Measurements from ENCODE around the gene FBH1.
"Not testable (repeated sequence)": the region's sequence is repeated elsewhere in the genome, so short reads cannot be mapped to it uniquely, and the experiment has no call there.

The FBH1 gene

DNA sequence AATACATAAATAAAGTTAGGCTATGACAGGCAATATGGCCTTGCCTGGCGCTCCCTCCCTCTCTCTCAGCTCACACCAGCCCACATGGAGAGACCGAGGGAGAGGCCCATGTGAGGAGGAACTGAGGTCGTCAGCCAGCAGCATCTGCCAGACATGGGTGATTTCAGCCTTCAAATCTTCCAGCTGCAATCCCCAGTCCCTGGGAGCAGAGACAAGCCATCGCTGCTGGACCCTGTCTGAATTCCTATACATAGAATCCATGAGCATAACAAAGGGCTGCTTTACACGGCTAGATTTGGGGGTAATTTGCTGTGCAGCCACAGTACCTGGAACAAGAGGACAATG is 35.9 kb upstream of the FBH1 start:
- DNase-seq (ENCODE audit: low read depth) = no peak
- TF ChIP-seq, protein P1, sequence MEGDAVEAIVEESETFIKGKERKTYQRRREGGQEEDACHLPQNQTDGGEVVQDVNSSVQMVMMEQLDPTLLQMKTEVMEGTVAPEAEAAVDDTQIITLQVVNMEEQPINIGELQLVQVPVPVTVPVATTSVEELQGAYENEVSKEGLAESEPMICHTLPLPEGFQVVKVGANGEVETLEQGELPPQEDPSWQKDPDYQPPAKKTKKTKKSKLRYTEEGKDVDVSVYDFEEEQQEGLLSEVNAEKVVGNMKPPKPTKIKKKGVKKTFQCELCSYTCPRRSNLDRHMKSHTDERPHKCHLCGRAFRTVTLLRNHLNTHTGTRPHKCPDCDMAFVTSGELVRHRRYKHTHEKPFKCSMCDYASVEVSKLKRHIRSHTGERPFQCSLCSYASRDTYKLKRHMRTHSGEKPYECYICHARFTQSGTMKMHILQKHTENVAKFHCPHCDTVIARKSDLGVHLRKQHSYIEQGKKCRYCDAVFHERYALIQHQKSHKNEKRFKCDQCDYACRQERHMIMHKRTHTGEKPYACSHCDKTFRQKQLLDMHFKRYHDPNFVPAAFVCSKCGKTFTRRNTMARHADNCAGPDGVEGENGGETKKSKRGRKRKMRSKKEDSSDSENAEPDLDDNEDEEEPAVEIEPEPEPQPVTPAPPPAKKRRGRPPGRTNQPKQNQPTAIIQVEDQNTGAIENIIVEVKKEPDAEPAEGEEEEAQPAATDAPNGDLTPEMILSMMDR (IDR thresholded peaks at IDR 0.05; ENCODE audit: insufficient read depth, low read depth, low read length, missing control alignments) = no peak
- no peak overlapping the region for H3K4me3 ChIP-seq (ENCODE audit: low read length)

DNA sequence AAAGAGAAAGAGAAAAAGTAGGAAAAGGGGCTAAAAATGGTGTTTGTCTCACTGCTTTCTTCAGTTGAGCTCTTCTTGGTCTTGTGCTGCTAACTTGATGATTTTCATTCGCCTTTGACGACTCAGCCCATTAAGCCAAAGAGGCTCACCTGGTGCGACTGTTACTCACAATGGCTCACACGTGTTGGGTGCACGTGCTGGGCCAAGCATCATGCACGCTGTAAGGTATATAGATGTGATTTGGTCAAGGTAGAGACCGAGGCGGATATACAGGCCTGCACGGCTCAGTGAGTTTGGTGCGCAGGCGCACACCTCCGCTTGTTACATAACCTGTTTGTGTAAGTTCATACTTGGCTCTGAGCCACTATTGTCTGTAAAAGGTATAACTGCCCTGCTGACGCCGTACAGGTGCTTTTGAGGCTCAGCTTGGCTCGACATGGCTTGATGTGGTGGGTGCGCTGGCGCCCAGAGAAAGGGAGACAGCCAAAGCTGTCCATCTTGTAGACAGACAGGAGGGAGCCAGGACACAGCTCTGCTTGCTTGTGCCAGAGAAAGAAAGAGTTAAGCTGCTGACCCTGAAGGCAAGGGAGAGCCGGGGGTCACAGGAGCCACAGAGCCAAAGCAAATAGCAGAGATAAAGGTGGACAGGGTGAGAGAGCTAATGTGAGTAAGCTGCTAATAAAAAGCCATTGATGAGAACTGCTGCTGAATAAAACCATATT is 33.9 kb upstream of the FBH1 start:
- DNase-seq (ENCODE audit: low read depth) = no peak
- TF ChIP-seq, protein P1 (IDR thresholded peaks at IDR 0.05; ENCODE audit: insufficient read depth, low read depth, low read length, missing control alignments) = no peak
- H3K4me3 ChIP-seq (ENCODE audit: low read length) = no peak overlapping the region

DNA sequence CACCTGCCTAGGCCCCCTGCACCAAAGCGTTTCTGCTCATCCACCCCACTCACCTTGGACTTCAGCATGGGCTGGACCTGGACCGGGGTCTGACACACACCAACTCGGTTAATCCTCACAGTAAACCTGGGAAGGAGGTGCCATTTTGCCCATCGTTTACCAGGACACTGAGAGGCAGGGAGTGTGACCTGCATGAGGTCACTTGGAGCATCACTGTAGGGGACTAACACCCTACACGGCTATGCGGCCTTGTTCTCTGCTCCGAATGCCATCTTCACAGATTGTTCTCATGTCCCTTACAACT is 33.4 kb upstream of the FBH1 start:
- no peak for DNase-seq (ENCODE audit: low read depth)
- TF ChIP-seq, protein P1 (IDR thresholded peaks at IDR 0.05; ENCODE audit: insufficient read depth, low read depth, low read length, missing control alignments) = no peak
- no peak overlapping the region for H3K4me3 ChIP-seq (ENCODE audit: low read length)

DNA sequence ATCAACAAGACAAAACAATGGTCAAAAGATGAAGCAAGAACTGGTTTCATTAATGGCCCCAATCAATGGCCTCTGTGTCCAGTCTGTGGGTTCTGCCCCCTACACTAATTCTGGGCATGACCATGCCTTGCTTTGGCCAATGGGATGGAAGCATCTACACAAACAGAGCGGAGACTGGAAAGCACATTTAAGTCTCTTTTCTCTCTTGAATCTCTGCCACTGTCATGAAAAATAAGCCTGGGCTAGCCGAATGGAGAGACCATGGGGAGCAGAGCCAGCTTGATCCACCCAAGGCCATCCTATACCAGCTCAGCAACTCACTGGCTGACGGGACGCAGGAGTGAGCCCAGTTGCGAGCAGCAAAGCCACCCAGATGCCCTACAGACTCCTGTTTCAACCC is 31.2 kb upstream of the FBH1 start:
- DNase-seq (ENCODE audit: low read depth) = no peak
- TF ChIP-seq, protein P1 (IDR thresholded peaks at IDR 0.05; ENCODE audit: insufficient read depth, low read depth, low read length, missing control alignments) = no peak
- no peak overlapping the region for H3K4me3 ChIP-seq (ENCODE audit: low read length)

DNA sequence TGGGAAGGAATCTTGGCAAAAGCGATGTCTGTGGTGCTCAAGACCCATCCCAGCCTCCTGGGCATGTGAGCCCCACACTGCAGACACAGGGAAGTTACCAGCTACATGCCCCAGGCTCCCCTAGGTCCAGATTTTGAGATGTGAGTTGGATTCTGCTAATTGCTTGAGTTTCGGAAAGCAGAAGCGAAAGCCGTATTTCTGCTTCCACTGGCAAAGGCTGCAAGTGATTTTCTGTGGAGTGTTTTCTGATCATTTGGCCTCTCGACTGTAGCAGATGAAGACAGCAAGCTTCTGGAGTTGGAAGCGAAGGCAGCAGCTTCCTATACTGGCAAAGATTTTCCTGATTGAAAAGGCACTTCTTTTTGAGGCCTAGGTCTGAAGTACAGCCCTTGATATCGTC is 30.0 kb upstream of the FBH1 start:
- no peak for DNase-seq (ENCODE audit: low read depth)
- TF ChIP-seq, protein P1 (IDR thresholded peaks at IDR 0.05; ENCODE audit: insufficient read depth, low read depth, low read length, missing control alignments) = no peak
- H3K4me3 ChIP-seq (ENCODE audit: low read length) = no peak overlapping the region

DNA sequence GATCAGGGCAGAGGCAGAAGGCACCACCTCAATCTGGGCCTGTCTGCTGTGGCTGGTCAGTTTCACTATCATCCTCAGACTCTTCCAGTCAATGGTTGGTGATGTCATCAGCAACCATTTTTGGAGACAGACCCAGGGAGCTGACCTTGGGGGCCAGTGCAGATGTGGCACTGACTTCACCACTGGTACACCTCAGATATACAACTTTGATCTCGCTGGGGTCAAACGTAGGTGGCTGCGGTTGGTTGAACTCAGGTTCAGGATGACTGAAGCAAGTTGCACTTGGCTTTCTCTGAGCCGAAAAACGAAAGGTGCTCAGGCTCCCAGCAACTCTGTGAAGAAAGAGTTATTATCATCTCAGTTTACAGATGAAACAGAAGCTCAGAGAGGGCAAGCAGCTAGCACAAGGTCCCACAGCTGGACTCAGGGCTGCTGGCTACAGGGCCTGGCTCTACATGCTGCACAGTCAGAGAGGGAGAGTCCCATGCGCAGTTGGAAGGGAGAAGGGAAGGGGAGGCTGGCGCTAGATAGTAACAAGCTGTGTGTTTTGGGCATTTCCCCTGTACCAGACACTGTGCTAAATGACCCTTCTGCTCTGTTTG is 27.6 kb upstream of the FBH1 start:
- no peak overlapping the region for H3K4me3 ChIP-seq (ENCODE audit: low read length)
- DNase-seq (ENCODE audit: low read depth) = no peak
- TF ChIP-seq, protein P1 (IDR thresholded peaks at IDR 0.05; ENCODE audit: insufficient read depth, low read depth, low read length, missing control alignments) = no peak

DNA sequence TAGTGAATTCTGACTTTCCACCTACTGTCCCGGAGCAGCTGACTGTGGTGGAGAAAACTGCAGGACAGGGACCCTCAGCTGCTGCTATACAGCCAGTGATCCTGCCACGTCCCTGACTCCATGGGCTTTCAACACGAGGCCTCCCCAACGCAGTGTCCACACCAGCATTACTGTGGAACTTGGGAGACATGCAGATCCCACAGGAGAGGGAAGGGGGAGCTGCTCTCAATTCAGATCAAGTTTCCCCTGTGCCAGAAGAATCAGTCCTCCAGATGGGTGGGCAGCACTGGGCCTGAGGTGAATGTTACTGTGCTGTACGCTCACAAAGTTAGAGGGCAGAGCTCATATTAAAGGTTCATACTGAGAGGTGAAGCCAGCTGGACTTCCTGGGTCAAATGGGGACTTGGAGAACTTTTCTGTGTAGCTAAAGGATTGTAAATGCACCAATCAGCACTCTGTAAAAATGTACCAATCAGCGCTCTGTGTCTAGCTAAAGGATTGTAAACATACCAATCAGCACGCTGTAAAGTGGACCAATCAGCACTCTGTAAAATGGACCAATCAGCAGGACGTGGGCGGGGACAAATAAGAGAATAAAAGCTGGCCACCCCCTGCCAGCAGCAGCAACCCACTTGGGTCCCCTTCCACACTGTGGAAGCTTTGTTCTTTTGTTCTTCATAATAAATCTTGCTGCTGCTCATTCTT is 26.9 kb upstream of the FBH1 start:
- DNase-seq (ENCODE audit: low read depth) = not testable (repeated sequence)

DNA sequence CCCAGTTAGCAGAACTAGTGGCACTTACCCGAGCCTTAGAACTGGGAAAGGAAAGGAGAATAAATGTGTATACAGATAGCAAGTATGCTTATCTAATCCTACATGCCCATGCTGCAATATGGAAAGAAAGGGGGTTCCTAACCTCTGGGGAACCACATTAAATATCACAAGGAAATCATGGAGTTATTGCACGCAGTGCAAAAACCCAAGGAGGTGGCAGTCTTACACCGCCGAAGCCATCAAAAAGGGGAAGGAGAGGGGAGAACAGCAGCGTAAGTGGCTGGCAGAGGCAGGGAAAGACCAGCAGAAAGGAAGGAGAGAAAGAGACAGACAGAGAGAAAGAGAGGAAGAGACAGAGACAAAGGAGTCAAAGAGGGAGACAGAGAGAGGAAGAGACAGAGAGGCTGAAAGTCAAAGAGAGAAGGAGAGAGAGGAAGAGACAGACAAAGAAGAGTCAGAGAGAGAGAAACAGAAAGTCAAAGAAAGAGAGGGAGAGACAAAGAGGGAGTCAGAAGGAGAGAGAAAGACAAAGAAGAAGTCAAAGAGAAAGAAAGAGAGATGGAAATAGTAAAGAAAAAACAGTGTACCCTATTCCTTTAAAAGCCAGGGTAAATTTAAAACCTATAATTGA is 23.5 kb upstream of the FBH1 start:
- not testable (repeated sequence) for DNase-seq (ENCODE audit: low read depth); H3K4me3 ChIP-seq (ENCODE audit: low read length)

More for the DNA sequence above, 26.9 kb upstream of the FBH1 start:
- not testable (repeated sequence) for H3K4me3 ChIP-seq (ENCODE audit: low read length)

DNA sequence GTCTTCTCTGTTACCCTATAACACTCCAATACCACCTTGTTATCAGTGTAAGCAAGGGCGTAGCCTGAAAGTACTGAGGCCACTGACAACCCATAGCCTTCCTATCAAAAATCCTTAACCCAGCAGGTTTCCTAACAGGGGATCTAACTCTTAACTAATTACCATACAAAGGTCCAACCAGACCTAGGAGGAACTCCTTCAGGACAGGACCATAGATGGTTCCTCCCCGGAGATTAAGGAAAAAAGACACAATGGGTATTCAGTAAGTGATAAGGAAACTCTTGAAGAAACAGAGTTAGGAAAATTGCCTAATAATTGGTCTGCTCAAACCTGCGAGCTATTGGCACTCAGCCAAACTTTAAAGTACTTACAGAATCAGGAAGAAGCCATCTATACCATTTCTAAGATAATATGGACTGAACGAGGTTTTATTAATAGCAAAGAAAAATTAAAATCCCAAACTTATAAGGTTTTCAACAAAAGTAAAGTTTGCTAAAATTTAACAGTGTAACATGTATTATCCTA is 22.9 kb upstream of the FBH1 start:
- peak; percentile 55 for DNase-seq (ENCODE audit: low read depth)
- H3K4me3 ChIP-seq (ENCODE audit: low read length) = not testable (repeated sequence)

DNA sequence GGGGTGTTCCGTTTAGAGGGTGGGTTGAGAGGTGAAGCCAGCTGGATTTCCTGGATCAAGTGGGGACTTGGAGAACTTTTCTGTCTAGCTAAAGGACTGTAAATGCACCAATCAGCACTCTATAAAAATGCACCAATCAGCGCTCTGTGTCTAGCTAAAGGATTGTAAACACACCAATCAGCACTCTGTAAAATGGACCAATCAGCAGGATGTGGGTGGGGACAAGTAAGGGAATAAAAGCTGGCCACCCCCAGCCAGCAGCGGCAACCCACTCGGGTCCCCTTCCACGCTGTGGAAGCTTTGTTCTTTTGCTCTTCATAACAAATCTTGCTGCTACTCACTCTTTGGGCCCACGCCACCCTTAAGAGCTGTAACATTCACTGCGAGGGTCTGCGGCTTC is 21.7 kb upstream of the FBH1 start:
- not testable (repeated sequence) for H3K4me3 ChIP-seq (ENCODE audit: low read length); DNase-seq (ENCODE audit: low read depth)

Data from epithelial cell of esophagus (primary cell).